ENCODE data around the gene STRBP. TPM values are rescaled to one million over a fixed set of nuclear protein-coding genes. Genes with fewer than 3 reads are reported as not detected.
"Not testable (repeated sequence)": the region's sequence is repeated elsewhere in the genome, so short reads cannot be mapped to it uniquely, and the experiment has no call there.

The STRBP gene
- total and polyA plus RNA-seq, 3 donors from 2014 or later: 47.8 to 102 (median 66.5) TPM

DNA sequence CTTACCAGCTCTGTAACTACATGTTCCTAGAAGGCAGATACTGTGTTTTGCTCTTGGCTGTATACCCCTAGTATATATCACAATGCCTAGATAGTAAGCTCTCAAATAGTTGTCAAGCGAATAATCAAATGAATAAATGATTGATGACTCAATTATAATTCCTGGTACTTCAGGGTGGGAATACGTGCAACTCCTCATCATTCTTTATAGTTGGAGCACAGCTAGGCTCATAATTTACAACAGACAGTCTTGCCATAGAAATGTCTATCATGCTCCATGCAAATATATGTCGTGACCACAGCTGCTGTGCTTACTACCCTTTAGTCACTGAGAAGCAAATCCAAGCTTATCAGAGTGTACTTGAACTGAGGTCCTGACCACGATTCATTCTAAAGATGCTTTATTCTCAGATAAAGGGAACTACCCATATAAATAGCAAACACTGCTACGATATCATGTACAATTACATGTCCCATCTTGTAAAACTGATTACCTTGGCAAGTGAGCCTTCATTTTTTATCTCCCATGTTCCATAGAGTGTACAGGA, 52.1 kb downstream of the STRBP start:
- intact Hi-C loops (cut with DNase I; ENCODE audit: low total_unique reads): no loop called here
- no peak for TF ChIP-seq POLR2A (IDR thresholded peaks at IDR 0.05)
- TF ChIP-seq, protein P1, sequence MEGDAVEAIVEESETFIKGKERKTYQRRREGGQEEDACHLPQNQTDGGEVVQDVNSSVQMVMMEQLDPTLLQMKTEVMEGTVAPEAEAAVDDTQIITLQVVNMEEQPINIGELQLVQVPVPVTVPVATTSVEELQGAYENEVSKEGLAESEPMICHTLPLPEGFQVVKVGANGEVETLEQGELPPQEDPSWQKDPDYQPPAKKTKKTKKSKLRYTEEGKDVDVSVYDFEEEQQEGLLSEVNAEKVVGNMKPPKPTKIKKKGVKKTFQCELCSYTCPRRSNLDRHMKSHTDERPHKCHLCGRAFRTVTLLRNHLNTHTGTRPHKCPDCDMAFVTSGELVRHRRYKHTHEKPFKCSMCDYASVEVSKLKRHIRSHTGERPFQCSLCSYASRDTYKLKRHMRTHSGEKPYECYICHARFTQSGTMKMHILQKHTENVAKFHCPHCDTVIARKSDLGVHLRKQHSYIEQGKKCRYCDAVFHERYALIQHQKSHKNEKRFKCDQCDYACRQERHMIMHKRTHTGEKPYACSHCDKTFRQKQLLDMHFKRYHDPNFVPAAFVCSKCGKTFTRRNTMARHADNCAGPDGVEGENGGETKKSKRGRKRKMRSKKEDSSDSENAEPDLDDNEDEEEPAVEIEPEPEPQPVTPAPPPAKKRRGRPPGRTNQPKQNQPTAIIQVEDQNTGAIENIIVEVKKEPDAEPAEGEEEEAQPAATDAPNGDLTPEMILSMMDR (IDR thresholded peaks at IDR 0.05): no peak
- no peaks in the 10 kb centered on the region for H3K4me1 ChIP-seq
- H3K4me3 ChIP-seq: no peak overlapping the region
- no peak overlapping the region for H3K27ac ChIP-seq
- no peak for DNase-seq
- H3K27me3 ChIP-seq: no peaks in the 10 kb centered on the region
- H3K36me3 ChIP-seq (ENCODE audit: low read depth, missing control alignments): no peaks in the 10 kb centered on the region
- no peaks in the 10 kb centered on the region for H3K9me3 ChIP-seq
- WGBS, 2 donors: 74 to 84% methylated on average over 5 of the region's 5 CpGs

DNA sequence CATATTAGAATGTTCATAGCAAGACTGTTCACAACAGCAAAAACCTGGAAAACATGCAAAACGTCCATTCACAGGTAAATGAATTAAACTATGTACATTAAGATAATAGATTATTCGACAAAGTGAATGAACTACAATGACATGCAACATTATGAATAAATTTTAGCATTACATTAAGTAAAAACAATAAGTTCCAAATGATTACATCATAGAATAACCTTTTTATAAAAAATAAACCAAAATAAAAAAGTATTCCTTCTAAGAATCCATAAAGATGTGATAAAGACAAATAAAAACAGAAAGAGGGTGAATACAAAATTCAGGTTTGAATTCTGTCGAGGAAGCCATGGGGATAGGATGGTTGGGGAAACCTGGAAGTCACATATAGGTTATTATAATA, 57.3 kb downstream of the STRBP start:
- DNase-seq: no peak
- H3K4me3 ChIP-seq: no peak overlapping the region
- intact Hi-C loops (cut with DNase I; ENCODE audit: low total_unique reads): no loop called here
- no peaks in the 10 kb centered on the region for H3K4me1 ChIP-seq
- no peak overlapping the region for H3K27ac ChIP-seq
- no peaks in the 10 kb centered on the region for H3K27me3 ChIP-seq
- H3K9me3 ChIP-seq: no peaks in the 10 kb centered on the region
- no peak for TF ChIP-seq POLR2A (IDR thresholded peaks at IDR 0.05)
- TF ChIP-seq, protein P1 (IDR thresholded peaks at IDR 0.05): no peak
- WGBS, 2 donors: 94 to 97% methylated on average over 3 of the region's 3 CpGs
- no peaks in the 10 kb centered on the region for H3K36me3 ChIP-seq (ENCODE audit: low read depth, missing control alignments)

DNA sequence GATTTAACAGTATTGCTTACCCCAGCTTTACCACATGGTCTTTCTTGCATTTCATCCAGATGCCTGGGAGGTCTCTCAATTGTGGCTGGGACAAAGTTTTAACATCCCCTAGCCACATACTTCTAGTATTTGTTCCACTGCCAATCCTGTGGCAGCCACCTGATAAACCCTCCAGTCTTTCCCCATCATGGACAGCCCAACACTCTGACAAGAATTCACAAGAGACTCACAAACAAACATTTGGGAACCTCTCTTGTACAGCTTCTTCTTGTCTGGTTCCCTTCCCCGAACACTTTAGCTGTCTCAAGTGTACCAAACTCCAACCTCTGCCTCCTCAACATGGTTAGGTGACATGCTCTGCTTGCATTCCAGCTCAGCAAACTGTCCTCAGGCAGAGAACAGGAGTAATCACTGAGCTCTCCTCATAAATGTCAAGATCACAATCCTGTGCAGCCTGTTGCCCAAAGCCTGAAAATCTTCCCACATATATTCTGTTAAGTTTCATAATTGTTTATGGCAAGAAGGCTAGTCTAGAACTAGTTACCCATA, 59.7 kb downstream of the STRBP start:
- H3K27me3 ChIP-seq: no peaks in the 10 kb centered on the region
- intact Hi-C loops (cut with DNase I; ENCODE audit: low total_unique reads): no loop called here

GRCh38 chr9:123206065-123206464, 62.3 kb downstream of the STRBP start:
- TF ChIP-seq, protein P1 (IDR thresholded peaks at IDR 0.05): no peak
- no peak for TF ChIP-seq POLR2A (IDR thresholded peaks at IDR 0.05)
- WGBS, 2 donors: 93% methylated on average over 6 of the region's 6 CpGs
- no peak overlapping the region for H3K27ac ChIP-seq
- H3K9me3 ChIP-seq: no peaks in the 10 kb centered on the region
- no peak for DNase-seq
- intact Hi-C loops (cut with DNase I; ENCODE audit: low total_unique reads): no loop called here
- no peaks in the 10 kb centered on the region for H3K4me1 ChIP-seq
- no peaks in the 10 kb centered on the region for H3K27me3 ChIP-seq
- H3K36me3 ChIP-seq (ENCODE audit: low read depth, missing control alignments): no peaks in the 10 kb centered on the region
- no peak overlapping the region for H3K4me3 ChIP-seq

More for the DNA sequence above, 59.7 kb downstream of the STRBP start:
- no peak overlapping the region for H3K27ac ChIP-seq
- no peak for TF ChIP-seq POLR2A (IDR thresholded peaks at IDR 0.05)
- TF ChIP-seq, protein P1 (IDR thresholded peaks at IDR 0.05): no peak
- H3K9me3 ChIP-seq: no peaks in the 10 kb centered on the region
- H3K4me3 ChIP-seq: no peak overlapping the region
- no peak for DNase-seq
- H3K4me1 ChIP-seq: no peaks in the 10 kb centered on the region
- H3K36me3 ChIP-seq (ENCODE audit: low read depth, missing control alignments): no peaks in the 10 kb centered on the region
- 94 to 100% methylated on average over 1 of the region's 1 CpG for WGBS, 2 donors

GRCh38 chr9:123201083-123201482, 67.3 kb downstream of the STRBP start:
- Histone ChIP-seq H3K27me3 (no peaks in the 10 kb centered on the region), H3K27ac (no peak overlapping the region), H3K9me3 (no peaks in the 10 kb centered on the region), H3K4me1 (no peaks in the 10 kb centered on the region), H3K4me3 (no peak overlapping the region), H3K36me3 (ENCODE audit: low read depth, missing control alignments) (no peaks in the 10 kb centered on the region)
- no peak for DNase-seq
- 63 to 68% methylated on average over 2 of the region's 2 CpGs for WGBS, 2 donors
- TF ChIP-seq, protein P1 (IDR thresholded peaks at IDR 0.05): no peak
- no peak for TF ChIP-seq POLR2A (IDR thresholded peaks at IDR 0.05)
- intact Hi-C loops (cut with DNase I; ENCODE audit: low total_unique reads): no loop called here

GRCh38 chr9:123200469-123200868, 67.9 kb downstream of the STRBP start:
- H3K9me3 ChIP-seq; H3K4me3 ChIP-seq; intact Hi-C loops (cut with DNase I; ENCODE audit: low total_unique reads); H3K27ac ChIP-seq; H3K27me3 ChIP-seq; DNase-seq; H3K36me3 ChIP-seq (ENCODE audit: low read depth, missing control alignments); H3K4me1 ChIP-seq: not testable (repeated sequence)
- 93 to 97% methylated on average over 13 of the region's 13 CpGs for WGBS, 2 donors

Data from testis (tissue), 3 donors.